Epithelial cell of esophagus (primary cell): Measurements from ENCODE around the gene CNPY1.

Experiments
- DNase-seq: peaks from one replicate; pipeline ENCODE4 v3.0.0; 2010; ENCODE audit warnings: low read depth
- H3K4me3 ChIP-seq: 2 replicates; pipeline ENCODE4 v1.5.1; 2011; ENCODE audit warnings: mild to moderate bottlenecking, low read length, control low read depth
- TF ChIP-seq, protein P1 (sequence below): IDR thresholded peaks from 2 replicates; pipeline ENCODE4 v1.5.1; 2011; ENCODE audit warnings: low read depth, mild to moderate bottlenecking, low read length, control low read depth, inconsistent platforms; ENCODE audit not compliant: insufficient read depth; ENCODE audit errors: missing control alignments

CNPY1 gene

GRCh38 chr7:155464948-155465739 is 81.2 kb downstream of the CNPY1 start:
- H3K4me3 ChIP-seq: no peak overlapping the region
- TF ChIP-seq, protein P1, sequence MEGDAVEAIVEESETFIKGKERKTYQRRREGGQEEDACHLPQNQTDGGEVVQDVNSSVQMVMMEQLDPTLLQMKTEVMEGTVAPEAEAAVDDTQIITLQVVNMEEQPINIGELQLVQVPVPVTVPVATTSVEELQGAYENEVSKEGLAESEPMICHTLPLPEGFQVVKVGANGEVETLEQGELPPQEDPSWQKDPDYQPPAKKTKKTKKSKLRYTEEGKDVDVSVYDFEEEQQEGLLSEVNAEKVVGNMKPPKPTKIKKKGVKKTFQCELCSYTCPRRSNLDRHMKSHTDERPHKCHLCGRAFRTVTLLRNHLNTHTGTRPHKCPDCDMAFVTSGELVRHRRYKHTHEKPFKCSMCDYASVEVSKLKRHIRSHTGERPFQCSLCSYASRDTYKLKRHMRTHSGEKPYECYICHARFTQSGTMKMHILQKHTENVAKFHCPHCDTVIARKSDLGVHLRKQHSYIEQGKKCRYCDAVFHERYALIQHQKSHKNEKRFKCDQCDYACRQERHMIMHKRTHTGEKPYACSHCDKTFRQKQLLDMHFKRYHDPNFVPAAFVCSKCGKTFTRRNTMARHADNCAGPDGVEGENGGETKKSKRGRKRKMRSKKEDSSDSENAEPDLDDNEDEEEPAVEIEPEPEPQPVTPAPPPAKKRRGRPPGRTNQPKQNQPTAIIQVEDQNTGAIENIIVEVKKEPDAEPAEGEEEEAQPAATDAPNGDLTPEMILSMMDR: no peak
- no peak for DNase-seq

- TF ChIP-seq, protein P1: no peak
- no peak for DNase-seq
- H3K4me3 ChIP-seq: no peak overlapping the region
Observed at GRCh38 chr7:155464183-155464582, 82.2 kb downstream of the CNPY1 start.

- no peak overlapping the region for H3K4me3 ChIP-seq
- TF ChIP-seq, protein P1: no peak
- no peak for DNase-seq
Observed at GRCh38 chr7:155463114-155463811, 83.1 kb downstream of the CNPY1 start.

DNA sequence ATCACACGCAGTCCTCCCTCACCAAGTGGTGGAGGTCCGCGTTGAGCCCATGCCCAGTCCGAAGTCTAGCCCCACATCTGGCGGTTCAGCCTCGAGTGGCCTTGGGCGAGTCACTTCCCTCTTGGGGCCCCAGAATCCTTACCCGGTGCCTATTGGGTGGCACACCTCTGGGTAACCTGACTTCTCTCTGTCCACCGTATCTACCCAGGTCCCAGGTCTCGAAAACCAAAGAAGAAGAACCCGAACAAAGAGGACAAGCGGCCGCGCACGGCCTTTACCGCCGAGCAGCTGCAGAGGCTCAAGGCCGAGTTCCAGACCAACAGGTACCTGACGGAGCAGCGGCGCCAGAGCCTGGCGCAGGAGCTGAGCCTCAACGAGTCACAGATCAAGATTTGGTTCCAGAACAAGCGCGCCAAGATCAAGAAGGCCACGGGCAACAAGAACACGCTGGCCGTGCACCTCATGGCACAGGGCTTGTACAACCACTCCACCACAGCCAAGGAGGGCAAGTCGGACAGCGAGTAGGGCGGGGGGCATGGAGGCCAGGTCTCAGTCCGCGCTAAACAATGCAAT is 84.1 kb downstream of the CNPY1 start:
- DNase-seq: no peak
- no peak overlapping the region for H3K4me3 ChIP-seq
- TF ChIP-seq, protein P1: no peak

GRCh38 chr7:155461631-155462030 is 84.7 kb downstream of the CNPY1 start:
- no peak overlapping the region for H3K4me3 ChIP-seq
- TF ChIP-seq, protein P1: no peak
- DNase-seq: no peak

DNA sequence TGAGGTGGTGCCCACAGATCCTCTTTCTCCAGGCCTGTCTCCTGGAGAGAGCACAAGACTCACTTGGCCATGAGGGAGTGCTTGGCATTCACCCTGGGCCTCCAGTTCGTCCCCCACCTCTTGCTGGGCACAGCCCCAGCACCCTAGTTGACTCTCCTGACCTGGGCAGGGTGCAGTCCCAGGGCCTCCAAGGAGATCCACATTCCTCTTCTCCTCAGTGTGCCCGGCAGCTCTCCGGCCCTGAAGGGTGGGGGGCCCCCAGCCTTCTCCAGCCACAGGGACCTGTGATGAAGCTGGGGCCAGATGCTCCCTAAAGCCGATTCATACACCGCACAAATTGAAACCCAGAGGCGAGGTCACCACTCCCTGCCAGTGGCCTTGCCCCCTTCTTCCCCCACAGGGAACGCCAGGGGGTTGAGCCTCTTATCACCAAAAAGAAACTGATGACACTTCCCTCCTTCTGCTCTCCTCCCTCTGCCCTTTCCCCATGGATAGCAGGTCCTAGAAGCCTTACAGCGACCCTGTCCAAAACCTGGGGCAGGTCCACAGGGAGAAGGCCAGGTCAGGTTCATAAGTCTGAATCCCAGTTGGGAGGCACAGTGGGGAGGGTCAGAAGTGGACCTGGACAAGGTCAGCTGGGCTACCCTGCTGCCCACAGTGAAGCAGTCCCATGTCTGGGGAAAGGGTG is 85.3 kb downstream of the CNPY1 start:
- TF ChIP-seq, protein P1: no peak
- no peak overlapping the region for H3K4me3 ChIP-seq

More for the DNA sequence above, 85.3 kb downstream of the CNPY1 start:
- DNase-seq: no peak
